Measurements from ENCODE around the gene LRBA. TPM values are rescaled to one million over a fixed set of nuclear protein-coding genes. Genes with fewer than 3 reads are reported as not detected.

LRBA gene
- total RNA-seq, 1 donor from 2014 or later = 58.0 TPM

DNA sequence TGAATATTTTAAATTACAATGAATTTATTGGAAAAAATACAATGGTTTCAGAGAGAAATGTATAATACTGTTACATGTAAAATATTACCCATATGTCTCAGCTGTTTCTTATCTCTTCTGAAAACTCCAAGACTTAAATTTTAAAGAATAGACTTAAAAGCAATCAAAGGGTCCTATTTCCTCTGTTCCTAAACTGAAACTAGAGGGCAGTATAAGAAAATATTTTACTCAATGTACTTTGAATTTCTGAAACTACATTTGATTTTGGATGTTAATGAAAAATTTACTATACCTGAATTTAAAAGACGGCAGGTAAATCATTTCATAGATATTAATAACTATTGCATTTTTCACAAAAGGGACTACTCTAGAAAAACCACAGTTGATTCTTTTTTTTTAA, 200.2 kb downstream of the LRBA start:
- no peak for DNase-seq (ENCODE audit: low spot score)

DNA sequence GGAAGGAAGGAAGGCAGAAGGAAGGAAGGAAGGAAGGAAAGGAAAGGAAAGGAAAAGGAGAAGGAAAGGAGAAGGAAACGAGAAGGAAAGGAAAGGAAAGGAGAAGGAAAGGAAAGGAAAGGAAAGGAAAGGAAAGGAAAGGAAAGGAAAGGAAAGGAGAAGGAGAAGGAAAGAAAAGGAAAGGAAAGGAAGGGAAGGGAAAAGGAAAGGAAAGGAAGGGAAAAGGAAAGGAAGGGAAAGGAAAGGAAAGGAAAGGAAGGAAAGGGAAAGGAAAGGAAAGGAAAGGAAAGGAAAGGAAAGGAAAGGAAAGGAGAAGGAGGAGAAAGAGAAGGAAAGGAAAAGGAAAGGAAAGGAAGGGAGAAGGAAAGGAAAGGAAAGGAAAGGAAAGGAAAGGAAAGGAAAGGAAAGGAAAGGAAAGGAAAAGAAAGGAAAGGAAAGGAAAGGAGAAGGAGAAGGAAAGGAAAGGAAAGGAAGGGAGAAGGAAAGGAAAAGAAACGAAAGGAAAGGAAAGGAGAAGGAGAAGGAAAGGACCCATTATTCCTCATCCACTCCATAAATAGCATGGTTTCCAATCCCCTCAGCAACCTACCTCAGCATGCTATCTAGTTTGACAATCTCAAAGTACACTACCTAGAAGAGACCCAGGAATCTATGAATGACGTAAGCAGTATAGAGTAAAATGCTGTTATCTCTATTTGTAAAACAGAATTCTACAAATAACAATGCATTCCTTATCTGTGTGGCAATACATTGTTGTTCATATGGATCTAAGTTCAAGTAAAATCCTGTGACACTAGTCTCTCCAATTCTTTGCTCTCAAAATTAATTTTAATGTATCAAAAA, 209.7 kb downstream of the LRBA start:
- no peak for DNase-seq (ENCODE audit: low spot score)

DNA sequence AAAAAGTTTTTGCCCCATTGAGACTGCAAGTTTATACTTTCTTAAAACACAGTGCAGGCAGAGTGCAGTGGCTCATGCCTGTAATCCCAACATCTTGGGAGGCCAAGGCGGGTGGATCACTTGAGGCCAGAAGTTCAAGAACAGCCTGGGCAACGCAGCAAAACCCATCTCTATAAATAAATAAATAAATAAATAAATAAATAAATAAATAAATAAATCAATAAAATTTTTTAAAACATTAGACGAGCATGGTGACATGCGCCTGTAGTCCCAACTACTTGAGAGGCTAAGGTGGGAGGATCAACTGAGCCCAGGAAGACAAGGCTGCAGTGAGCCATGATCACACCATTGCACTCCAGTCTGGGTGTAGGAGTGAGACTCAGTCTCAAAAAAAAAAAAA, 213.3 kb downstream of the LRBA start:
- no peak for DNase-seq (ENCODE audit: low spot score)

DNA sequence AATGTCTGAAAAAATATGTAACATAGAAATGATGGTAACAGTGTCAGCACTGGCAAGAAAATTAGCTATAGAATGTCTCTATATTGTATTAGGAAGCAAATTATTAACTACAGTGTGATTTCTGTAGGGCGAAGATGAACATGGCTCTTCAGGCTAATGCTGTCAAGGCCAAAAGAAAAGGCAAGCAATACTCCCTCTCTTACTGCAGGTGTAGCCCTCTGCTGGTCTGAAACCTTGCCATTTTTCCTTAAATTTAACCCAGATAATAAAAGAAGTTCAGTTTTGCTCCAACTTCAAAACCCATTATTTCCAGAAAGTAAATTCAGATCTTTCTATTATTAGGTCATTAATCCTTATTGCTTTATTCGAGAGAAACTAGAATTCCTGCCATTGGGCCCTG, 215.9 kb downstream of the LRBA start:
- DNase-seq (ENCODE audit: low spot score) = no peak

DNA sequence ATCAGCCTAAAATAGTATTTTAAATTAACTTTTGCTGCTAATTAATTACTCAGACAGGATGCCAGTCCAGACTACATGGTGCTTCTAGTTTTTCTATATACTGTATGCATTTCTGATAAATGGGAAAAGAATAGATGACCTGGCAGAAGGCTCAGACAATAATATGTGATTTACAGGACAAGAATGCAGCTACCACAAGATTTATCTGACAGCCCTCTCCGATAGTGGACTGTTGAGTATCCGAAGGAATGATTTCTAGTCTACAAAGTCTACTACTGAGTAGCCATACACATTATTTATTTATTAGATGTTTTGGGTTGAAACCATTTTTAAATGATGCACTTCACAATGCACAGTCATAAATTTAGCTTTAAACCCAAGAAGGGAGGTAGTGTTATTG, 220.4 kb downstream of the LRBA start:
- no peak for DNase-seq (ENCODE audit: low spot score)

DNA sequence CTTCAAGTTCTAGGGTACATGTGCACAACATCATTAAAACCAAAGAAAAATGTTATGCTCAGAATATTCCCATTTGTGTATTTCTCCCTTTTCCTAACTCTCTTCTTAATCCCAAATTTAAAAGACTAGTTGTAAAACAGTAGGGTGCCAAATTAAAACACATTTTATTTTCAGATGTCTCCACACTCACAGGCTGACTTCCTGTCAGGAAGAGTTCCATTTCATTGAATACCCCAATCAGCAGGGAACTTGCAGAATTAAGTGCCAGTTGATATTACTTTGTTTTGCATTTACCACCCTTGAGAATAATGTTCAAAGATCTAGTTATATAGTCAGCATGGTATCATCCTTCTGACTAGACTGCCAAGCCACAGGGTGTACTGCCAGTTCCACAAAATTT, 225.2 kb downstream of the LRBA start:
- DNase-seq (ENCODE audit: low spot score) = no peak

DNA sequence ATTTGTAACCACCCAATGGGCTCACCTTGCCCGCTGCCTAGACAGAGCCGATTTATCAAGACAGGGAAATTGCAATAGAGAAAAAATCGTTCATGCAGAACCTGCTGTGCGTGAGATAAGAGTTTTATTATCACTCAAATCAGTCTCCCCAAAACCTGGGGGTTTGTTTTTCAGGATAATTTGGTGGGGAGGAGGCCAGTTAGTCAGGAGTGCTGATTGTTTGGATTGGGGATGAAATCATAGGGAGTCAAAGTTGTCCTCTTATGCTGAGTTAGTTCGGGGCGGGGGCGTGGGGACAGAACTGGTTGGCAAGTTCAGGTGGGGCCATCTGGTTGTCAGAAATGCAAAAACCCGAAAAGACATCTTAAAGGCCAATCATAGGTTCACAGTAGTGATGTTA, 230.1 kb downstream of the LRBA start:
- DNase-seq (ENCODE audit: low spot score) = no peak

DNA sequence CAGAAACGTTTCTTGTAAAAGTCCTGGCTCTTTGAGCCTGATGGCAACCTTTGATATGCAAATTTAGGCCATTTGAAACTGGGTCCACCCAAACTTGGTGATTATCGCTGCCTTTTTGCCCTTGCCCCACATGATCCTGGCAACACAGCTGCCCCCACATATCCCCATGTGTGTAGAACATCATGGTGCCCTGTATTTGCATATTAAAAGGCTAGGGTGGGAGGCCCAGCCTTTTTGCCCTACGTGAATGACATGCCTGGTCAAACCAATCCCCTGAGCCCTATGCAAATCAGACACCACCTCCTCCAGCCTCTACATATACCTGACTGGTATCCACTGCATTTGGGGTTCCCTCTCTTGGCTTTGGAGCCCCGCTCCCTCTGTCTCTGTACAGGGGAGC, 230.8 kb downstream of the LRBA start:
- DNase-seq (ENCODE audit: low spot score) = no peak

DNA sequence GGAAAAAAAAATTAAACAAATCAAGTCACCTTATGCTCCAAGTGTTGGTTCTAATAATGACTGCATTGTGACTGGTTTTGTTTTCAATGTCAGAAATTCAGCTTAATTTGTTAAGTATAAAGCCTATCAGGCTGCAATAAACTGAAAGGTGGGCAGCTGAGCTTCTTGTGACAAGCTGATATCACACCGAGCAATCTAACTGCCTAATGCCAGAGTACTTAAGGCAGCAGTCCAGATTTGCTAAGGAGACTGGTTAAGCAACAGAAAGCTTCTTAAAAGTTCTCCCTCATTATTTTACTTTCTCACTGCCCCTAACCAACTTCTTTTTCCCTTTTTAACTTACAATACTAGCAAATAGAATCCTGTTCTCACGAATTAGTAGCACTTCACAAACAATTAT, 232.2 kb downstream of the LRBA start:
- DNase-seq (ENCODE audit: low spot score) = no peak

DNA sequence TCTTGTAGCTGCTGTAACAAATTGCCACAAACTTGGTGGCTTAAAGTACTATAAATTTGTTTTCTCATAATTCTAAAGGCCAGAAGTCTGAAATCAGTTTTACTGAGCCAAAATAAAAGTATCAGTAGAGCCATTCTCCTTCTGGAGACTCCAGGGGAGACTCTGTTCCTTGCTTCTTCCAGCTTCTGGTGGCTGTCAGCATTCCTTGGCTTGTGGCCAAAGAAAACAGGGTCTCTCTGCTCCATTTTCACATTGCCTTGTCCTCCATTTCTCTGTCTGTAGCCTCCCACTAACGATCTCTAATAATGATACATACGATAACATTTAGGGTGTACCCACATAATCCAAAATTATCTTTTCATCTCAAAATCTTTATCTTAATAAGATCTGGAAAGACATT, 232.8 kb downstream of the LRBA start:
- DNase-seq (ENCODE audit: low spot score) = no peak

DNA sequence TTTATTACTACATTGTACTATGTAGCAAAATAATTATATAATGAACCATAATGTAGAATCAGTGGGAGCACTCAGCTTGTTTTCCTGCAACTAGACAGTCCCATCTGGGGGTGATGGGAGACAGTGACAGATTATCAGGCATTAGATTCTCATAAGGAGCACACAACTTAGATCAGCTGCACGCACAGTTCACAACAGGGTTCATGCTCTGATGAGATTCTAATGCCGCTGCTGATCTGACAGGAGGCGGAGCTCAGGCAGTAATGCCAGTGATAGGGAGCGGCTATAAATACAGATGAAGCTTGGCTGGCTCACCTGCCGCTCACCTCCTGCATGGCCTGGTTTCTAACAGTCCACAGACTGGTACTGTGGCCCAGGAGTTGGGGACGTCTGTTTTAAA, 233.9 kb downstream of the LRBA start:
- DNase-seq (ENCODE audit: low spot score) = no peak

DNA sequence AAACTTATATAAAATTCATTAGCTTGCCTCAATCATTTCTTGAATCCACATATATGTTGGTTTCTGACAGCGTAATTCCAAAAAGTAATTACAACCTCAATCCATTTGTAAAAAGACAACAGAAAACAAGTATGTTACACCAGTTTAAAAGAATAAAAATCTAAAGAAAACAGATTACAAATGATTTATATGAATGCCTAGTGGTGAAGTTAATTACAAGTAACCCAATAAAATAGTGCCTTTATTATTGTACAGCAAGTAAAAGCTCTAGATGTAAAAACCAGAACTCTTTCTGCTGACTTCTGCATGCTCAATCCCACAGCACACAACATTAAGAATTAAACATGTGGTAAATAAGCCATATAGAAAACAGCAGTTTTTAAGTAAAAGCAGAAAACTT, 235.4 kb downstream of the LRBA start:
- DNase-seq (ENCODE audit: low spot score) = no peak

DNA sequence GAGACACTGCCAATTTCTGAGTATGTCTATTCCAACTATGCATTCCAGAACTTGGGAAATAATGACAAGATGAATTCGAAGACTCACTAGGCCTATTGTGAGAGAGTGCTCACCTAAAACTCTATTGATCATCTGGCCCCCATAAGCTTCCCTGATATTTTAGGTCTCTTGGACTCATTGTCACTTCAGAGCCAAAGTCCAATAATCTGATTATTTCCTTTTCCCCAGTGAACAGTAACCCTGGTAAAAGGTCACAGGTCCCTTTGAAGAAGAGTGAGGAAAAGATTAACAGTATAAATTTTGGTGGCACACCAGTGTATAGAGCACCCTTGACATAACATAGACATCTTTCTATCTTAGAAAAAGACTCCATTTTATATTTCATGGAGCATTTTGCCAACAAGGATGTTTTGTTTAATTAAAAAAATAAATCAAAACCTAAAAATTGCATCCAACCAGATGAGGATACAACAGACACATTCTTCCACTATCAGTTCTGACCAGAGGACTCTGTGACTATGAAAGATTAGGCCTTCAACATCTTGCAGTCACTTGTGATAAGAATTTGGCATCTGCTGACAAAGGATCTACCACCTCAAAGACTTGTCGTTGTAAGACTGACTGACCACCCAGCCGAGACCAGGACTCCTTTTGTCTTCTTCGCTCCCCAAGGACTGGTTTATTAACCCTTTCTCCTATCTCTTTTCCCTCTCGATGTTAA, 241.2 kb downstream of the LRBA start:
- DNase-seq (ENCODE audit: low spot score) = no peak

DNA sequence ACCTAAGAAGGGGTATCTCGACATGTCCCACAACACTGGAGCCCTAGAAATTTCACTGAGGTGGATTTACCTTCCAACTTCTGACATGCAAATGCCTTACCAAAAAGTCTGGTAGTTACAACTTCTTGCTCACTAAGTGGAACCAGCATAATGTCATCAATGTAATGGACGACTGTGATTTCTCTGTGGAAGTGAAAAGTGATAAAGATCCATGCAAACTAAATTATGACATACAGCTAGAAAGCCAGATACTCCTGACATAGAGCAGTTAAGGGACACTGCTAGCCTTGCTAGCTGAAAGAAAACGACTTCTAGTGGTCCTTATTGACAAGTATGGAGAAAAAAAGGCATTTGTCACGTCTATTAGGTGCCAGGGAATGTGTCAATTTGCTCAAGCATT, 242.1 kb downstream of the LRBA start:
- no peak for DNase-seq (ENCODE audit: low spot score)

DNA sequence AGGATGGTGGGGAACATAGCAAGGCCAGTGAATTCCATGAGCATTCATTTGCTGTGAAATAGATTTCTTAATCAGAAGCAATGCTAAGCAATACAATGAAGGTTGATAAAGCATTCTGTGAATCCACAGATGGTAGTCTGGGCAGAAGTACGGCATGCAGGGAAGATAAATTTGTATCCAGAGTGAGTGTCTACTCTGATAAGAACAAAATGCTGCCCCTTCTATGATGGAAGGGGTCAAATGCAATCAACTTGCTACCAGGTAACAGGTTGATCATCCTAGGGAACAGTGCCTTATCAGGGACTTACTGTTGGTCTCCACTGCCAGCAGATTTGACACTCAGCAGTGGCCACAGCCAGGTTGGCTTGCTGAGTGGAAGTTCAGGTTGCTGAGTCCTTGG, 243.7 kb downstream of the LRBA start:
- DNase-seq (ENCODE audit: low spot score) = no peak

DNA sequence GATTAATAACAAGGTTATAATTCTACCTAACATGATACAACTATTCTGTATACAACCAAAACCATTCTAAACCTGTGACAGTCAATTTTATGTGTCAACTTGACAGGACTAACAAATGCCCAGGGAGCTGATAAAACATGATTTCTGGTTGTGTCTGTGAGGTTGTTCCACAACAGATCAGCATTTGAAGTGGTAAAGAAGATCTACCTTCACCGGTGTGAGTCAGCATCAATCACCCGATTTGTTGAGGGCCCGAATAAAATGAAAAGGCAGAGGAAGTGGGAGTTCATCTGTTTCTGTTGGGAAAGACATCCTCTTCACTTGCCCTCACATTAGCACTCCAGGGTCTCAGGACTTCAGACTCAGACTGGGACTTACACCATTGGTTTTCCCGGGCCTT, 245.2 kb downstream of the LRBA start:
- DNase-seq (ENCODE audit: low spot score) = no peak

DNA sequence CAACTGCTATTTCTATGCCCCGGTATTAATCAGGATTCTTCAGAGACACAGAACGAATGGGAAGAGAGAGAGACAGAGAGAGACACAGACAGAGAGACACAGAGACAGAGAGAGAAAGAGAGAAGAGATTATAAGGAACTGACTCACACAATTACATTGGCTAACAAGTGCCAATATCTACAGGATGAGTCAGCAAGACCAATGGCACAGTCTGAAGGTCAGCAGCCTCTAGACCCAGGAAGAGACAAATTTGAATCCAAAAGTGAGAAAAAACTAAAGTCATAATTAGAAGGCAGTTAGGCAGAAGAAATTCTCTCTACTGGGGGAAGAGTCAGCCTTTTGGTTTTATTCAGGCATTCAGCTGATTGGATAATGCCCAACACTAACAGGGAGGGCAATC, 245.8 kb downstream of the LRBA start:
- no peak for DNase-seq (ENCODE audit: low spot score)

DNA sequence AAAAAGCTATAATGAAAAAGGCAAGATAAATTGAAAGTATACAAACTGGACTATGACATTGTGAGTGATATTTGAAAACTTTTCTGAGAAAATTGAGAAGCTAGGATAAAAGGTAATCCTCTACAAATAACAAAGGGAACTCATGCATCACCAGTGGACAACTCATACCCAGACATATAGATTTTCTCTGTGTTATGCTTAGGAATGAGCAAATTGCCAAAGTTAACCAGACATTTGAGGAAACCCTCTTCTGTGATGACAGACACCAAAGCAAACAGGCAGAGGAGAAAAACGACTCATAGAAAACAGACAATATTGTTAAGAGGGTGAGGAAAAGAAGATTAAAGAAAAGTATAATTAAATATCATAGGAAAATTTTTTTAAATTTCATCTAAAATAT, 246.6 kb downstream of the LRBA start:
- no peak for DNase-seq (ENCODE audit: low spot score)

DNA sequence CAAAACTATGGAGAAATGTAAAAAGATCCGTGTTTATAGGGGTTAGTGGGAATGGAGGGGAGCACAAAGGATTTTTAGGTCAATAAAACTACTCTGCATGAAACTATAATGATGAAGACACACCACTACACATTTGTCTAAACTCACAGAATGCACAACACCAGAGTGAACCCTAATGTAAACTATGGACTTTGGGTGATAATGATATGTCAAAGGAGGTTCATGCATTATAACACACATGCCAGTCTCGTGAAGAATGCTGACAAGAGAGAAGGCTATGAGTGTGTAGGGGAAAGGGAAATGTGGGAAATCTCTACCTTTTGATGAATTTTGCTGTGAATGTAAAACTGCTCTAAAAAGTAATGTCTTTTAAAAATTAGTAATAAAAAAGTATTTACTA, 249.9 kb downstream of the LRBA start:
- DNase-seq (ENCODE audit: low spot score) = no peak

DNA sequence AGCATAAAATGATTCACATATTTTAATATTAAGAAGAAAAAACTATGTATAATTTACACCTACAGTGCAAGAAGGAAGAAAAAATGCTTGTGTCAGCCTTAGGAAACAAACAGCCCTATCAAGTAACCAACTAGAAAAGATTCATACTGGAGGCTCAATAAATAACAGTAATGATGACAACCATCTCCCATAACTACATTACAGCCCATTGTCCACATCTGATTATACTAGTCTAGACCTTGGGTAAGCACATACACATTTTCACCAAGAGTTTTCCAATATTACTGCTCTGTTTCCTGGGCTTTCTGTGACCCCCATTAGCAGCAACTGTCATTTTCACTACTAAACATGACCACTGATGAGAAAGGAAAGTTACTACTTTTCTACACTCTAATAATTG, 263.4 kb downstream of the LRBA start:
- no peak for DNase-seq (ENCODE audit: low spot score)

DNA sequence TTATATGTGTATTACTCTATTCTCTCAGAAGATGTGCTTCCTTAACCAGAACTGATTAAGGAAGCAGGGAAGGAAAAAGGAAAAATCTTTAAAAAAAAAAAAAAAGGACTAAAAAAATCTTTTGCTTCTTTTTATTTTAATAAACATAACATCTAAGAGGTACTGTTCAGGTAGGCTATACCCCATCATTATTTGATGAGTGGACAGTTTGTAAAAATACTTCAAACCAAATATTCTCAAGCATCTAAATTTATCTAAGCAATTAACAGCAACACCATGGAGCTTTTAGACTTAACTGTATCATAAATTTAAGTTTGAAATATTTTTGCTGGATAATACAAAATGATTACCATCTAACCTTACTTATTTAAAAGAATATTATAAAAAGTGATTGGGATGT, 264.3 kb downstream of the LRBA start:
- no peak for DNase-seq (ENCODE audit: low spot score)

DNA sequence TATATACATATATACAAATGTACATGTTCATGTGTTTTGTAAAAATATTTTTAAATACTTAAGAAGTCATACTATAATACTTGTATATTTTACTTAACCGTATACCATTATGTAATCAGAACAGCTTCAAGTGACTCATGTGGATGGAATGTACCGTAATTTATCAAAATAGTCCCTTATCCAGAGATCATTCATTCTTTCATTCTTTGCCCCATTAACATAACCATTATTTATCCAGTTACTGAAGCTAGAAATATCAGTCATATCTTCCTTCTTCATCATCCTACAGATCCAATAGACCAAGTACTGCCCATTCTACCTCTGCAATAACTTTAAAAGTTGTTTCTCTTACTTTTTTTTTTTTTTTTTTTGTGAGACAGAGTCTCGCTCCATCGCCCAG, 268.9 kb downstream of the LRBA start:
- DNase-seq (ENCODE audit: low spot score) = no peak

DNA sequence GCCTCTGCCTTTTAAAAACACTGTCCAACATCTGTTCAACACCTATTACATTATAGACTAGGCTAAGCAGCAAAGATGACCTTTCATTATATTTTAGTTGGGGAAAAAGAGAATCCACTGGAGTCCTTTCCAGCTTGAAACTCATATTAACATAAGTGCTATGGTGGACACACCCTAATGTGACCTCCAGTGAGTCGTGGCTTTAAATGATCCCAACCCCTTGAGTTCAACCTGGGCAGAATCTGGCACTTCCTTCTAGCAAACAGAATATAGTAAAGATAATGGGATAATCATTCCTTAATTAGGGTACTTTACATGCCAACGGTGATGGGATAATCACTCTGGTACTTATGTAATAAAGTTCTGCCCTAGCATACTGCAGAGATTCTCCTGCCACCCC, 270.5 kb downstream of the LRBA start:
- DNase-seq (ENCODE audit: low spot score) = no peak
